Epithelial cell of proximal tubule (primary cell): ENCODE data around the gene TULP1. TPM values are rescaled to one million over a fixed set of nuclear protein-coding genes. Genes with fewer than 3 reads are reported as not detected.

Experiments used
- DNase-seq: peaks from one replicate; pipeline ENCODE4 v3.0.0-alpha.2; 2011; ENCODE audit warnings: low read depth
- H3K4me3 ChIP-seq: 2 replicates; pipeline ENCODE4 v1.5.1; 2011; ENCODE audit warnings: low read depth, mild to moderate bottlenecking, low read length
- CTCF ChIP-seq: conservative IDR thresholded peaks from 2 replicates; pipeline ENCODE4 v1.5.1; 2012; ENCODE audit warnings: low read depth, mild to moderate bottlenecking, low read length
- total RNA-seq: library from RNA; depleted of rRNA; stranded (reverse); fragments of >200 nt; gene quantifications from 2 replicates; pipeline ENCODE4 v1.2.3, GENCODE V29; 2015

The TULP1 gene
- total RNA-seq, 1 donor from 2014 or later: not detected

GRCh38 chr6:35463292-35463691 lies 49.4 kb downstream of the TULP1 start:
- DNase-seq: no peak
- no peak for TF ChIP-seq CTCF
- H3K4me3 ChIP-seq: no peak overlapping the region

GRCh38 chr6:35461270-35461669 lies 51.4 kb downstream of the TULP1 start:
- no peak for DNase-seq
- no peak for TF ChIP-seq CTCF
- H3K4me3 ChIP-seq: no peak overlapping the region

DNA sequence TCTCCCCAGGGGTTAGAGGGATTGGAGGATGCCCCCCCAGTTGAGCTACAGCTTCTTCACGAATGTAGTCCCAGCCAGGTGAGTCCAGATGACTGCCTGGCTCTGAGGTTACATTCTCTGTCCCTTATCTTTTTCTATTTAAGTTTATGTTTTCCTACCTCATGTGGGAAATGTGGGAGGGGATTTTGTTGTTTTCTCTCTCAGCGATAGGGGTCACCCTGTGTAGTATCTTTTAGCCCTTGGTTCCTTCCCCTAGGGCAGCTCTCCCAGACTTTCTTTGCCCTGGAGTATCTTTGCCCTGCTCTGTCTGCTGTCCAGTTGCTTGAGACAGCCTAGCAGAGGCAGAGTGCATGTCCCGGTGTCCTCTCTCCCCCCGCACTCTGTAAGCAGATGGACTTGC lies 54.8 kb downstream of the TULP1 start:
- H3K4me3 ChIP-seq: no peak overlapping the region
- DNase-seq: no peak
- no peak for TF ChIP-seq CTCF

DNA sequence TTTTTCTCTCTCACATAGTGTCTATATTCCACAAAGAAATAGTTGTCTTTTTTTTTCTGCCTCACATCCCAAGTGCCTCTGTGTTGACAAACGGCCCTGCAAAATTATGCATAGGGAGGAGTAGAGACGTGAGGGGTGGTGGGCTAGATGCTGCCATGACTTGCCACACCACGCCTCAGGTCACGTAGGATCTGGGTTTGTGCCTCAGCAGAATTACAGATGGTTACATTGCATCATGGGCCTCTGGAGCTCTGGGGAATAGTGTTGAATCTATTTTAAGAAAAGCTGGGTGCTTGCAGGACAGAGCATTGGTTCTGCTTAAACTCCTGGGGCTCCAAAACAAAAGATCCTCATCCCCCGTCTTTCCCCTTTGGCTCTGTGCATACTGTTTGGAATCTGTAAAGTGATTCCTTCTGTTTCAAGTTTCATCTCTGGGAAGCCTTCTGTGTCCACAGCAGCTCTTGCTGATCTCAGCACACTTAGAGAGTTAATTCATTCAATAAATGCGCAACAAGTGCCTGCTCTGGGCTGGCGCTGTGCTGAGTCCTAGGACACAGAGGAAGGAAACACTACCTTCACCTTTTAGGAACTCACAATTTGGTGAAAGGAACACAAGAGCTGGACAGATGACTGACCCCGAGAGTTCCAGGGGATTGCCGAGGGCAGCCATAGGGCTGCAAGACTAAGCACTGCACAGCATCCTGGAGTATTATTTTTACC lies 58.1 kb downstream of the TULP1 start:
- no peak for DNase-seq
- TF ChIP-seq CTCF: no peak
- H3K4me3 ChIP-seq: no peak overlapping the region

- TF ChIP-seq CTCF: no peak
- no peak overlapping the region for H3K4me3 ChIP-seq
- no peak for DNase-seq
Measured at GRCh38 chr6:35453236-35453635, 59.5 kb downstream of the TULP1 start.

DNA sequence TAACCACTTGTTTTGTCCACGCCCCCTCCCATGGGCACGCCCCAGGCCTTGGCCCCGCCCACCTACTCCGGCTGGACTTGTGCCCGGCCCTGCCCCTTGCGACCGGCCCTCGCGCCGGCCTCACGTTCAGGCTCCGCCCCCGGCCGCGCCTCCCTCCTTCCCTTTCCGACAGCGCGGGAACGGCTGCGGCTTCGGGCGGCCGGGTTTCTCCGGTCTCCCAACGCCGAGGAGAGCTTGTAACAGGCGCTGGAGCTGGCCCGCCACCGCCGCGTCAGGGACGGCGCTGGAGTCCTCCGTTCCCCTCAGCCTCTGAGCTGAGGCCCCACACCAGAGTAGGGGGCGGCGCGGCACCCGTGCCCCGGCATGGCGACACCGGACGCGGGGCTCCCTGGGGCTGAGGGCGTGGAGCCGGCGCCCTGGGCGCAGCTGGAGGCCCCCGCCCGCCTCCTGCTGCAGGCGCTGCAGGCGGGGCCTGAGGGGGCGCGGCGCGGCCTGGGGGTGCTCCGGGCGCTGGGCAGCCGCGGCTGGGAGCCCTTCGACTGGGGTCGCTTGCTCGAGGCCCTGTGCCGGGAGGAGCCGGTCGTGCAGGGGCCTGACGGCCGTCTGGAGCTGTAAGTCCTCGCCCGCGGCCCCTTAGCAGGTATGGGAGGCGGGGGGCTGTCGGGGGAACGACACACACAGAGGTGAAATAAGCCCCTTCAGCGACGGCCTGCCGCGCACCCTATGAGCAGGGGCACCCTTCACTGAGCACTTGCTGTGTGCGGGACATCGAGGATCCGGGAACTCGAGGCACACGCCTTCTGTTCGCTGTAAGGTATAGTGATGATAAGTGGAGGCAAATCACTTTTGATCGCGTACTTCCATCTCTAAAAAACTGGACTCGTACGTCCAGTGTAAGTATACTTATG lies 60.3 kb downstream of the TULP1 start, which contains the start of gene FANCE:
Gene FANCE (plus strand): TSS at position 156 of the 908 bp plus-strand sequence. CDS start 208 bp downstream, at position 364.
- no peak for DNase-seq
- no peak for TF ChIP-seq CTCF
- H3K4me3 ChIP-seq: peak within 1 kb of the TSS; percentile 72
